GM18498 (cell line): ENCODE measurements around the gene SEC14L2.
"Not testable (repeated sequence)": the region's sequence is repeated elsewhere in the genome, so short reads cannot be mapped to it uniquely, and the experiment has no call there.

ENCODE experiments used
- ATAC-seq: cut with Tn5 transposase; IDR thresholded peaks from one replicate; pipeline ENCODE4 v1.9.1; 2021; ENCODE audit warnings: mild to moderate bottlenecking, moderate library complexity; ENCODE audit not compliant: unreplicated experiment

The SEC14L2 gene

GRCh38 chr22:30402028-30402765 lies 5.4 kb downstream of the SEC14L2 start:
- no peak for ATAC-seq

- ATAC-seq: not testable (repeated sequence)
These were observed 5.9 kb downstream of the SEC14L2 start for GRCh38 chr22:30402766-30403104.

DNA sequence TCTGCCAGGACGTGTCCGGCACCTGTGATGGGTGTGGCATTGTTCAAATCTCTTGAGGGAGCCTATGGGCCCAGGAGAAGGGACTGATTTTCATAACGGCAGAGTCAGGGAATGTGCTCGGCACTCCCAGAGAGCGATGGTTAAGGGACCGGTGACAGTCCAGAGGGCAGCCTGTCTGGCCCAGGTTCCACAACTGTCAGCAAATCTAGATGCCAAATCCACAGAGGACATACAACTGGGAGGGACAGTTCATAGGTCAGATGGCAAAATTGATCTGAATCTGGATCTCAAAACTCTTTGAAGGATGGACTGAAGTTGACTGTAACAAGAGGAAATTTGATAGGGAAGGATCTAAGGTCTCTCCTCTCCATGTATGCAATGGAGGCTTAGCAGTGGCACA lies 7.5 kb downstream of the SEC14L2 start:
- ATAC-seq: no peak

DNA sequence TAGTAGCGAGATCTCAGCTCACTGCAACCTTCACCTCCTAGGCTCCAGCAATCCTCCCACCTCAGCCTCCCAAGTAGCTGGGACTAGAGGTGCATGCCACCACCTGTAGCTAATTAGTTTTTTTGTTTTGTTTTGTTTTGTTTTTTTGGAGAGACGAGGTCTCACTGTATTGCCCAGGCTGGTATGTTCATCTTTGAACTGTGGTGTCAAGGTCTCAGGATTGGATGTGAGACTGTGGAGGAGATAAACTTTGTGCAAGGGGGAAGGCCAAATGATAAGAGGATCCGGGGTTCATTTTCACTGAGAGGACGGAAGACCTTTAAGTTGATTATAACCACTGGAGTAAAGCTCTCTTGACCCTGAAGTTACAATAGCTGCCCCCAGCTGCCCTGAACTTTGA lies 8.9 kb downstream of the SEC14L2 start:
- no peak for ATAC-seq

- ATAC-seq: no peak
These were observed 9.6 kb downstream of the SEC14L2 start for GRCh38 chr22:30406400-30406799.

DNA sequence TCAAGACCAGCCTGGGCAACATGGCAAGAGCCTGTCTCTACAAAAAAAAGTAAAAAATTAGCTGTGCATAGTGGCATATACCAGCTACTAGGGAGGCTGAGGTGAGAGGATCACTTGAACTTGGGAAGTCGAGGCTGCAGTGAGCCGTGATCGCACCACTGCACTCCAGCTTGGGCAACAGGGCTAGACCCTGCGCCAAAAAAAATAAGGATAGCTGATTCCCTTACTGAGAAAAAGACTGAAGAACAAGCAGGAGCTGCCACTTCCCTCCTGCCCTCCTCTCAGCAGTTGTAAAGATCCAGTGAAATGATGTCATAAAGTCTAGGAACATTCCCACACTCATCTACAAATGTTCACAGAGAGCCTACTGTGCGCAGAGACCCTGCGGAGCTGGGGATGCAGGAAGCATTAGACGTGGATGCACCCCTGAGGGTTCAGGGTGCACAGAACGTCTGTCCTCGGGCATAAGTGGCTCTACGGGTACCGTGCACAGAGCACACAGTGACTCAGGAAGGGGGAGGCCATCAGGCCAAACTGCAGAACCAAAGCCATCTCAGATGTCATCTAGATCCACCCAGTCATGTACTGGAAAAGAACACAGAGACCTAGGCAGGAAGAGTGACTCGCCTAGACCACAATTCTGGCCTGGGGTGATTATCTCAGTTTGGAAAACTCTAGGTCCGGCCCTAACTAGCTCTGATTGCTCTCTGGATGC lies 11.7 kb downstream of the SEC14L2 start:
- no peak for ATAC-seq

GRCh38 chr22:30411780-30412179 lies 15.0 kb downstream of the SEC14L2 start:
- no peak for ATAC-seq

- ATAC-seq: no peak
These were observed 16.2 kb downstream of the SEC14L2 start for GRCh38 chr22:30413001-30413400.

- ATAC-seq: no peak
These were observed 17.1 kb downstream of the SEC14L2 start for GRCh38 chr22:30413745-30414524.

- no peak for ATAC-seq
These were observed 17.8 kb downstream of the SEC14L2 start for GRCh38 chr22:30414525-30415047.

GRCh38 chr22:30416403-30416802 lies 19.6 kb downstream of the SEC14L2 start:
- ATAC-seq: no peak

GRCh38 chr22:30416837-30417236 lies 20.0 kb downstream of the SEC14L2 start:
- ATAC-seq: no peak

- no peak for ATAC-seq
These were observed 23.7 kb downstream of the SEC14L2 start for GRCh38 chr22:30420347-30421125.

- no peak for ATAC-seq
These were observed 25.1 kb downstream of the SEC14L2 start for GRCh38 chr22:30421695-30422480.

DNA sequence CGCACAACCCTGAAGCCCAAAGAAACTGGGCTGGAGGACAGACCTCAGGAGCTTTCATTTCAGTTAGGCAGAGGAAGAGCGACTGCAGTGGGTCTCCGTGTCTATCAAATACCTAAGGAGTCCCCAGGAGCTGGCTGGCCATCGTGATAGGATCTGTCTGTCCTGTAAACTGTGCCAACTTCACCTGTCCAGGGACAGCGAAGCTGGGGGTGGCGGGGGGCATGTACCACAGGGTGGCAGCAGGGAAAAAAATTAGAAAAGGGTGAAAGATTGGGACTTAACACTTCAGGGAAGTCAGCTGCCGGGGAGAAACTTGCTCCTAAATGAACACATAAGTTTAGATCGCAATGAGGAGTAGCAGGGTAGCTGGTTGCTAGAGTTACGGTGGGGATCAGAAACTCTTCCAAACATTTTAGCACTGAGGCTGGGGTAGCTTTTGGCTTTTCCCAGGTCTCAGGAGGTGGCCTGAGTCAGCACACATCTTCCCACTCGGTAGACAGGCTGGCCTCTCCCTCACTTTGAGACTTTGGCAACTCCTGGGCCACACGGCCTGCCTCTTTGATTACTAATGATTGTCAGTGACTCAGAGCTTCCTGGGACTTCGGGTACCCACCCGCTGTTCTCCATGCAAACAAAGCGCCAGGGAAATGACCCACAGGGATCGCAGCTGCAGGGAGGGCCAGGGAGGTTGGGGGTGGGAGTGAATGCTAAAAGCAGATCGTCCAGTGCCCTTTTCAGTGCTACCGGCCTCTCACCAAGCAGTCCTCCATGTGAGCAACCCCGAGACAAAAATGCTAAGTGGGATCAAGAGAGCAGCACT lies 25.9 kb downstream of the SEC14L2 start:
- ATAC-seq: no peak

DNA sequence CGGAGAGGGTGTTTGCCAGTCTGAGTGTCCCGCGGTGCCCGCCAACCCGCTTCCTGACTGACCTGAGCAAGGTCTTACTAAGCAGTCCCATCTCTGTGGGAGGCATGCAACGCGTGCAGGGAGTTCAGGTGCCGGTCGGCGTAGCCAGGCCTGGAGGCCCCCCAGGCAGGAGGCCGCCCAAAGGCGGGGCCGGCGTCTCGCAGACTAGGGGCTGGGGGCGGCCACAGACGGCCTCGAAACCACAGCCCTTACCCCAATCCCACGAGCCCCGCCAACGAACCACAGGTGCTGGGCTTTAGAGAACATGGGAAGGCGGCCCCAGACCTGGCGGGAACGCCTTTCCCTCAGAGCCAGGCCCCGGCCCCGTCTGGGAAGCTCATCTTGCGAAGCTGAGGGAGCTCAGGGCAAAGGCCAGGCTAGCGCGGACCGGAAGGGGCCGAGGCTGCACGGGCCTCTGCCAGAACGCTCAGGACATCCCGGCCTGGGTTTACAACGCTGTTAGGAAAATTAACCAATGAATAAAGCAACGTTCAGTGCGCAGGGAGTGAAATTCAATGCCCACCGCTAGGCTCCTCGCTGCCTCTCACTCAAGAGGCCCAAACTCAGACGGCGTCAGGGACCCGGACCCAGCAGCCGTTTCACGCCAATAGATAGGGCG lies 26.6 kb downstream of the SEC14L2 start:
- peak; percentile 27 for ATAC-seq

GRCh38 chr22:30423959-30424533 lies 27.2 kb downstream of the SEC14L2 start:
- ATAC-seq: peak; percentile 86
